K562 (cell line): Measurements from ENCODE around the gene GABARAPL2. TPM values are rescaled to one million over a fixed set of nuclear protein-coding genes. Genes with fewer than 3 reads are reported as not detected.

ENCODE experiments used
- ATF3 ChIP-seq, 2 experiments: fragments of 450-650 bp in 1 of 2; sonication (generic) in 1 of 2; formaldehyde crosslinking in 1 of 2; IDR thresholded peaks in 1 of 2; conservative IDR thresholded peaks in 1 of 2; 2 replicates each; pipeline versions ENCODE4 v1.6.1 to v1.8.1; 2016 to 2023; ENCODE audit warnings: mild to moderate bottlenecking in 2 of 2, moderate library complexity in 2 of 2, inconsistent platforms in 1 of 2, missing genetic modification reagents in 1 of 2
- CREM ChIP-seq: IDR thresholded peaks from 2 replicates; pipeline ENCODE4 v1.6.1; 2014; ENCODE audit warnings: antibody characterized with exemption, low read depth
- CUX1 ChIP-seq: fragments of 200-800 bp; sonication (Bioruptor generic); IDR thresholded peaks from 2 replicates; pipeline ENCODE4 v1.6.1; 2016; ENCODE audit warnings: missing genetic modification characterization, missing compliant biosample characterization
- DMBX1 ChIP-seq: fragments of 250-450 bp; sonication (Bioruptor Pico); IDR thresholded peaks from 2 replicates; pipeline ENCODE4 v1.8.0; 2022; ENCODE audit warnings: inconsistent platforms, mild to moderate bottlenecking, moderate library complexity, borderline replicate concordance
- EP300 ChIP-seq: IDR thresholded peaks from 2 replicates; pipeline ENCODE4 v1.6.1; 2012; ENCODE audit warnings: low read length, improper control_type of control experiment
- FOXJ2 ChIP-seq: fragments of 200-800 bp; sonication (Bioruptor generic); IDR thresholded peaks from 2 replicates; pipeline ENCODE4 v1.6.1; 2016; ENCODE audit warnings: missing genetic modification characterization, missing compliant biosample characterization
- KDM5B ChIP-seq: fragments of 200-600 bp; sonication (generic); IDR thresholded peaks from 2 replicates; pipeline ENCODE4 v1.6.1; 2012; ENCODE audit warnings: low read depth, mild to moderate bottlenecking, moderate library complexity, low read length, control low read depth, inconsistent platforms; ENCODE audit not compliant: insufficient replicate concordance
- PCBP1 ChIP-seq: fragments of 200-400 bp; formaldehyde crosslinking; IDR thresholded peaks from 2 replicates; pipeline ENCODE4 v1.6.1; 2018; ENCODE audit warnings: mild to moderate bottlenecking, low read depth, low read length; ENCODE audit not compliant: poor library complexity, severe bottlenecking
- SMAD4 ChIP-seq: fragments of 250-450 bp; sonication (Bioruptor Pico); conservative IDR thresholded peaks from 2 replicates; pipeline ENCODE4 v1.8.0; 2021; ENCODE audit warnings: inconsistent platforms, mild to moderate bottlenecking, moderate library complexity
- SMARCC2 ChIP-seq: fragments of 450-650 bp; IDR thresholded peaks from 2 replicates; pipeline ENCODE4 v1.6.1; 2017; ENCODE audit warnings: antibody characterized with exemption, moderate library complexity, mild to moderate bottlenecking, low read depth
- SMARCE1 ChIP-seq: fragments of 450-650 bp; IDR thresholded peaks from 2 replicates; pipeline ENCODE4 v1.7.1; 2016; ENCODE audit warnings: mild to moderate bottlenecking
- TEAD4 ChIP-seq, 2 experiments: sonication (generic) in 1 of 2; formaldehyde crosslinking in 1 of 2; IDR thresholded peaks; 2 replicates each; pipeline versions ENCODE4 v1.6.1 to v1.8.0; 2012 to 2022; ENCODE audit warnings: borderline replicate concordance in 1 of 2, inconsistent platforms in 1 of 2, low read length in 1 of 2, mild to moderate bottlenecking in 1 of 2, missing genetic modification reagents in 1 of 2
- ZKSCAN3 ChIP-seq: fragments of 250-450 bp; sonication (Bioruptor Pico); IDR thresholded peaks from 2 replicates; pipeline ENCODE4 v1.4.0; 2020
- ZNF316 ChIP-seq: fragments of 450-650 bp; IDR thresholded peaks from 2 replicates; pipeline ENCODE4 v1.6.1; 2016
- polyA plus RNA-seq, 8 experiments: library from polyadenylated mRNA; depleted of rRNA in 4 of 8; stranded (reverse) in 5 of 8; unstranded in 3 of 8; fragments of >200 nt; fragmentation: Nextera tagmentation in 2 of 8; fragmentation: Illumina TruSeq in 1 of 8; extraction: Ambion mirVana in 2 of 8; extraction: Trizol in 1 of 8; gene quantifications; 2 replicates each; pipeline versions ENCODE4 v1.2.1 to v1.2.3, GENCODE V29; 2011 to 2014; ENCODE audit warnings: inconsistent platforms in 1 of 8, missing spikeins in 1 of 8
- total RNA-seq, 7 experiments: library from RNA; depleted of rRNA in 6 of 7; stranded (reverse); fragments of >200 nt in 6 of 7; fragmentation: Illumina TruSeq in 2 of 7; extraction: Trizol in 2 of 7; gene quantifications; 2 replicates each; pipeline versions ENCODE4 v1.2.1 to v1.2.3, GENCODE V29; 2011 to 2021; ENCODE audit warnings: low replicate concordance in 1 of 7
- TF ChIP-seq, protein P1 (sequence below), 3 experiments: fragments of 200-800 bp in 1 of 3; fragments of 250-450 bp in 1 of 3; fragments of 450-650 bp in 1 of 3; sonication (Bioruptor Pico) in 1 of 3; sonication (Bioruptor generic) in 1 of 3; formaldehyde crosslinking in 1 of 3; IDR thresholded peaks; 2 replicates each; pipeline versions ENCODE4 v1.6.1 to v1.8.0; 2016 to 2022; ENCODE audit warnings: mild to moderate bottlenecking in 2 of 3, missing genetic modification characterization in 2 of 3, missing compliant biosample characterization in 1 of 3, moderate library complexity in 1 of 3

The GABARAPL2 gene
- total and polyA plus RNA-seq, 9 of the 15 experiments (the other 6 are each of a cell fraction or from before 2014, with no cell fraction given): 42.1 to 288 (median 91.8) TPM

DNA sequence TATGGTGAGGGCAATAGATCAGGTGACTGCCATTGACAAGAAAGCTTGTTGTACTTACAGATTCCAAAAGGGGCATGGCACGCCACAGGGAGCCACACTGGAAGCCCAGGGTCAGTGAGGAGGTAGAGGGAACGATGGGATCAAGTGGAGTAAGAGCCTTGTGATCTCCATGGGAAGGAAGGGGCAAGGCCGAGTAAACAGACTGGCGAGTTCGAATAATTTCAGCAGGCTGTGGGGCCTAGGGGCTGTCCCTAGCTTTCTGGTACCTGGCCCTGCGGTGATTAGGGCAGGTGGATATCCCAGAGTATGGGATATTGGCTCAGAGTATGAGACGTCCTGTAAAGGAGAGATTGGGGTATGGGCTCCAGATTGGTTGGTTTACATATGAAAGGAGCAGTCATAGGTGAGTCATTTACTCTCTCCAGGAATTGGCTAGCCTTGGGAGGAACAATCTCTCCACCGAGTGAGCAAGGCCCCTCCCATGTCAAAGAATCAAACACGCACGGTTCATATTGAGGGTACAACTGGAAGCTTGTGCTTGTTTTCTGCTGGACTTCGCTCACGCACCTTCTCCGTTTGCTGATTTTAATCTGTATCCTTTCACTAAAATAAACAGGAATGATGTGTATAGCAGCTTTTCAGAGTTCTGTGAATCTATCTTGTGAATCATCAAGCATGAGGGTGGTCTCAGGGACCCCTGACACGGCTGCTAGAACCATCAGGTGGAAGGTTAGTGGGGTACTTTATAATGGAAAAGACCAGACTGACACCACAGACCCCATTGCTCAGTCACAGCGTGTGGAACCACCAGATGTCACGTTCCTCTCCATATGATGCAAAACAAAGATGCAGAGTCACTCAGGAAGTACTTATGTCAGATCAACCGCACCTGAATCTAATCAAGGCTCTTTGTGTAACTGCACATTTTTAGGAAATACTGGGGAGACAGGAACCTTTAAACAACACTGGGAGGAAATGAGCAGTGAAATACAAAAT, 27.9 kb downstream of the GABARAPL2 start (continued):
- TF ChIP-seq, protein P1, sequence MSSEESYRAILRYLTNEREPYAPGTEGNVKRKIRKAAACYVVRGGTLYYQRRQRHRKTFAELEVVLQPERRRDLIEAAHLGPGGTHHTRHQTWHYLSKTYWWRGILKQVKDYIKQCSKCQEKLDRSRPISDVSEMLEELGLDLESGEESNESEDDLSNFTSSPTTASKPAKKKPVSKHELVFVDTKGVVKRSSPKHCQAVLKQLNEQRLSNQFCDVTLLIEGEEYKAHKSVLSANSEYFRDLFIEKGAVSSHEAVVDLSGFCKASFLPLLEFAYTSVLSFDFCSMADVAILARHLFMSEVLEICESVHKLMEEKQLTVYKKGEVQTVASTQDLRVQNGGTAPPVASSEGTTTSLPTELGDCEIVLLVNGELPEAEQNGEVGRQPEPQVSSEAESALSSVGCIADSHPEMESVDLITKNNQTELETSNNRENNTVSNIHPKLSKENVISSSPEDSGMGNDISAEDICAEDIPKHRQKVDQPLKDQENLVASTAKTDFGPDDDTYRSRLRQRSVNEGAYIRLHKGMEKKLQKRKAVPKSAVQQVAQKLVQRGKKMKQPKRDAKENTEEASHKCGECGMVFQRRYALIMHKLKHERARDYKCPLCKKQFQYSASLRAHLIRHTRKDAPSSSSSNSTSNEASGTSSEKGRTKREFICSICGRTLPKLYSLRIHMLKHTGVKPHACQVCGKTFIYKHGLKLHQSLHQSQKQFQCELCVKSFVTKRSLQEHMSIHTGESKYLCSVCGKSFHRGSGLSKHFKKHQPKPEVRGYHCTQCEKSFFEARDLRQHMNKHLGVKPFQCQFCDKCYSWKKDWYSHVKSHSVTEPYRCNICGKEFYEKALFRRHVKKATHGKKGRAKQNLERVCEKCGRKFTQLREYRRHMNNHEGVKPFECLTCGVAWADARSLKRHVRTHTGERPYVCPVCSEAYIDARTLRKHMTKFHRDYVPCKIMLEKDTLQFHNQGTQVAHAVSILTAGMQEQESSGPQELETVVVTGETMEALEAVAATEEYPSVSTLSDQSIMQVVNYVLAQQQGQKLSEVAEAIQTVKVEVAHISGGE (CRISPR knock-in tag; IDR thresholded peaks at IDR 0.05): peak in 1 of 3 experiments; percentile 26; a peak in 1 of 6 replicates
- TF ChIP-seq CREM: peak; percentile 30; the same call in 1 of the 2 replicates
- peak; percentile 30; the same call in 1 of the 2 replicates for TF ChIP-seq FOXJ2 (tag)
- peak; percentile 66 for TF ChIP-seq EP300
- 0 out of 2 replicates have a peak, but pooled peaks have one; percentile 22 for TF ChIP-seq SMARCC2
- peak; percentile 68 for TF ChIP-seq TEAD4 (IDR thresholded peaks at IDR 0.05; ENCODE audit: low read length)
- TF ChIP-seq TEAD4 (CRISPR knock-in tag; IDR thresholded peaks at IDR 0.05; ENCODE audit: borderline replicate concordance): no peak
- TF ChIP-seq ZNF316: peak; percentile 81
- TF ChIP-seq ATF3 (IDR thresholded peaks at IDR 0.05): peak; percentile 77; the same call in 1 of the 2 replicates
- TF ChIP-seq ATF3 (CRISPR knock-in tag; conservative IDR thresholded peaks at IDR 0.05): no peak
- peak; percentile 28 for TF ChIP-seq KDM5B
- peak; percentile 38; the same call in 1 of the 2 replicates for TF ChIP-seq SMARCE1
- peak; percentile 89 for TF ChIP-seq DMBX1 (CRISPR knock-in tag)
- TF ChIP-seq SMAD4 (CRISPR knock-in tag): peak; percentile 89
- 0 out of 2 replicates have a peak, but pooled peaks have one; percentile 37 for TF ChIP-seq ZKSCAN3 (CRISPR knock-in tag)
- TF ChIP-seq CUX1 (CRISPR knock-in tag): peak; percentile 58; the same call in 1 of the 2 replicates
- no peak for TF ChIP-seq PCBP1
